OCI-LY7 (cell line): ENCODE measurements around the gene NOTCH4. TPM values are rescaled to one million over a fixed set of nuclear protein-coding genes. Genes with fewer than 3 reads are reported as not detected.

ENCODE experiments used
- BruUV-seq: library from RNA; stranded (reverse); fragments of 400-500 nt; replicated peaks from 2 replicates; lab custom pipeline; 2021; lab: Mats Ljungman, UMichigan
- CTCF ChIA-PET: fragments of 300-600 bp; sonication (Branson Sonifier 250); formaldehyde crosslinking; loops from one replicate; lab custom pipeline; 2022; ENCODE audit warnings: antibody characterized with exemption; ENCODE audit not compliant: unreplicated experiment; lab: Charles Lee
- POLR2A ChIA-PET: fragments of 300-600 bp; sonication (Branson Sonifier 250); formaldehyde crosslinking; loops from one replicate; lab custom pipeline; 2022; ENCODE audit warnings: antibody characterized with exemption; lab: Charles Lee
- DNase-seq: peaks from one replicate; pipeline ENCODE4 v3.0.0-alpha.2; 2015; ENCODE audit warnings: low spot score
- H2AFZ ChIP-seq: fragments of 200-600 bp; sonication (generic), shearing (Covaris generic); 2 replicates; pipeline ENCODE4 v1.6.1; 2014; ENCODE audit warnings: mild to moderate bottlenecking, antibody characterized with exemption, low read length, moderate library complexity
- H3K27ac ChIP-seq: fragments of 200-600 bp; sonication (generic); 2 replicates; pipeline ENCODE4 v1.5.1; 2014; ENCODE audit warnings: mixed run types, low read depth, mild to moderate bottlenecking, moderate library complexity, low read length, inconsistent platforms; ENCODE audit not compliant: poor library complexity, severe bottlenecking
- H3K36me3 ChIP-seq: fragments of 200-600 bp; sonication (generic); 2 replicates; pipeline ENCODE4 v1.6.1; 2014; ENCODE audit warnings: mild to moderate bottlenecking, antibody characterized with exemption, low read length, moderate library complexity, mixed read lengths; ENCODE audit not compliant: insufficient read depth
- H3K4me1 ChIP-seq: fragments of 200-600 bp; sonication (generic); 2 replicates; pipeline ENCODE4 v1.5.1; 2014; ENCODE audit warnings: mild to moderate bottlenecking, low read length; ENCODE audit not compliant: insufficient read depth, poor library complexity, severe bottlenecking
- H3K4me2 ChIP-seq: fragments of 200-600 bp; sonication (generic); 2 replicates; pipeline ENCODE4 v1.6.1; 2014; ENCODE audit warnings: mild to moderate bottlenecking, low read length
- H3K4me3 ChIP-seq: fragments of 200-600 bp; sonication (generic); 2 replicates; pipeline ENCODE4 v1.5.1; 2014; ENCODE audit warnings: mild to moderate bottlenecking, low read depth, low read length; ENCODE audit not compliant: poor library complexity, severe bottlenecking
- H3K79me2 ChIP-seq: fragments of 200-600 bp; sonication (generic); 2 replicates; pipeline ENCODE4 v1.6.1; 2016; ENCODE audit warnings: low read depth, mild to moderate bottlenecking, low read length, moderate library complexity, mixed read lengths; ENCODE audit not compliant: insufficient read depth
- H3K9me2 ChIP-seq: fragments of 200-600 bp; sonication (generic); 2 replicates; pipeline ENCODE4 v1.6.1; 2016; ENCODE audit warnings: mild to moderate bottlenecking, low read length, mixed read lengths; ENCODE audit not compliant: insufficient read depth
- H3K9me3 ChIP-seq: fragments of 200-600 bp; sonication (generic); 2 replicates; pipeline ENCODE4 v1.6.1; 2014; ENCODE audit warnings: mild to moderate bottlenecking, mixed run types, low read length, mixed read lengths
- H4K20me1 ChIP-seq: fragments of 200-600 bp; sonication (generic); 2 replicates; pipeline ENCODE4 v1.6.1; 2014; ENCODE audit warnings: mild to moderate bottlenecking, antibody characterized with exemption, low read length, moderate library complexity, mixed read lengths; ENCODE audit not compliant: insufficient read depth
- EZH2phosphoT487 ChIP-seq: fragments of 200-600 bp; sonication (generic); IDR thresholded peaks from 2 replicates; pipeline ENCODE4 v1.6.1; 2018; ENCODE audit warnings: low read depth, borderline replicate concordance, mild to moderate bottlenecking, mixed run types, antibody characterized with exemption, low read length, moderate library complexity, mixed read lengths
- intact Hi-C: fragments of 100-400 bp; cut with micrococcal nuclease; formaldehyde crosslinking; loops from one replicate; pipeline ENCODE4 v1.10.0; 2022; ENCODE audit not compliant: unreplicated experiment
- total RNA-seq, 2 experiments: library from RNA; depleted of rRNA in 1 of 2; stranded (reverse); fragments of >200 nt in 1 of 2; shearing (Covaris generic) in 1 of 2; gene quantifications; 2 replicates each; pipeline ENCODE4 v1.2.3, GENCODE V29; 2014 to 2022
- TF ChIP-seq, protein P1 (sequence below): fragments of 200-600 bp; sonication (generic); conservative IDR thresholded peaks from 2 replicates; pipeline ENCODE4 v1.5.1; 2014; ENCODE audit warnings: mild to moderate bottlenecking, antibody characterized with exemption, low read length, moderate library complexity, mixed read lengths

Gene NOTCH4
- total RNA-seq, 2 experiments from 2014 or later, result 1.4 to 2.4 TPM

- TF ChIP-seq, protein P1, sequence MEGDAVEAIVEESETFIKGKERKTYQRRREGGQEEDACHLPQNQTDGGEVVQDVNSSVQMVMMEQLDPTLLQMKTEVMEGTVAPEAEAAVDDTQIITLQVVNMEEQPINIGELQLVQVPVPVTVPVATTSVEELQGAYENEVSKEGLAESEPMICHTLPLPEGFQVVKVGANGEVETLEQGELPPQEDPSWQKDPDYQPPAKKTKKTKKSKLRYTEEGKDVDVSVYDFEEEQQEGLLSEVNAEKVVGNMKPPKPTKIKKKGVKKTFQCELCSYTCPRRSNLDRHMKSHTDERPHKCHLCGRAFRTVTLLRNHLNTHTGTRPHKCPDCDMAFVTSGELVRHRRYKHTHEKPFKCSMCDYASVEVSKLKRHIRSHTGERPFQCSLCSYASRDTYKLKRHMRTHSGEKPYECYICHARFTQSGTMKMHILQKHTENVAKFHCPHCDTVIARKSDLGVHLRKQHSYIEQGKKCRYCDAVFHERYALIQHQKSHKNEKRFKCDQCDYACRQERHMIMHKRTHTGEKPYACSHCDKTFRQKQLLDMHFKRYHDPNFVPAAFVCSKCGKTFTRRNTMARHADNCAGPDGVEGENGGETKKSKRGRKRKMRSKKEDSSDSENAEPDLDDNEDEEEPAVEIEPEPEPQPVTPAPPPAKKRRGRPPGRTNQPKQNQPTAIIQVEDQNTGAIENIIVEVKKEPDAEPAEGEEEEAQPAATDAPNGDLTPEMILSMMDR, result no peak
- no peak for TF ChIP-seq EZH2phosphoT487
- no peaks in the 10 kb centered on the region for H3K36me3 ChIP-seq
- no peak overlapping the region for H3K4me3 ChIP-seq
- intact Hi-C loops, result no loop called here
- BruUV-seq, result no TSS peak
- no peaks in the 10 kb centered on the region for H4K20me1 ChIP-seq
- no peaks in the 10 kb centered on the region for H3K9me3 ChIP-seq
- peak overlapping the region; percentile 56 for H3K4me2 ChIP-seq
- CTCF ChIA-PET, result no interaction called here
- POLR2A ChIA-PET, result interaction anchor here (0.6 kb wide), 1 partner anchor 15 kb away, joined by 3 read pairs; no protein-coding TSS in a partner anchor
- no peak overlapping the region for H3K27ac ChIP-seq
- no peaks in the 10 kb centered on the region for H3K79me2 ChIP-seq
- no peaks in the 10 kb centered on the region for H3K9me2 ChIP-seq
- H3K4me1 ChIP-seq, result peaks cover 58% of the 10 kb centered on the region
- peak; percentile 12 for DNase-seq
- H2AFZ ChIP-seq, result peak overlapping the region; percentile 21; the same call in 1 of the 2 replicates
Observed at GRCh38 chr6:32222333-32223230, 1.3 kb downstream of the NOTCH4 start.

- DNase-seq, result no peak
- TF ChIP-seq, protein P1, result no peak
- TF ChIP-seq EZH2phosphoT487, result no peak
- H3K27ac ChIP-seq, result no peak overlapping the region
- H3K79me2 ChIP-seq, result no peaks in the 10 kb centered on the region
- no peaks in the 10 kb centered on the region for H3K9me2 ChIP-seq
- no peak overlapping the region for H3K4me2 ChIP-seq
- peaks cover 48% of the 10 kb centered on the region for H3K4me1 ChIP-seq
- no TSS peak for BruUV-seq
- H4K20me1 ChIP-seq, result no peaks in the 10 kb centered on the region
- no peak overlapping the region for H3K4me3 ChIP-seq
- intact Hi-C loops, result no loop called here
- no peak overlapping the region for H2AFZ ChIP-seq
- CTCF ChIA-PET, result no interaction called here
- POLR2A ChIA-PET, result no interaction called here
- no peaks in the 10 kb centered on the region for H3K9me3 ChIP-seq
- H3K36me3 ChIP-seq, result no peaks in the 10 kb centered on the region
Observed at GRCh38 chr6:32220021-32220420, 3.8 kb downstream of the NOTCH4 start.

DNA sequence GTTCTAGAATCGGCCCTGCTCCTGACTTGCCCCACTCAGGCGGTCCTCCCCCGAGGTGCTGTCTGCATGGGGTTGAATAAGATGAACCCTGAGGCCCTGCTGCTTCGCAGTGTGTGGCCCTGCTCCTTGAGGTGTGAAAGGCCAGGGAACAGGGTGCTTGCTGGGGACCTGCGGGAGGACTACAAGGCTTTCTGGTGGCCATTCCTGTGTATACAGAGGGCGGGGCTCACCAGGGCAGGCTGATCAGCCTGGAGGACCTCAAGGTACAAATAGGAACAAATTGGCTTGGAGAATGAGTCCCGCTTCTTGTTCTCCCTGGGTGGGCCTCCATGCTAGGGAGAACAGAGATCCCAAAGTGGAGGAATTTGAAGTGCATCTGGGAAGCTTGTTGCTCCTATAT lies 5.7 kb downstream of the NOTCH4 start:
- POLR2A ChIA-PET, result no interaction called here
- H4K20me1 ChIP-seq, result no peaks in the 10 kb centered on the region
- H3K79me2 ChIP-seq, result no peaks in the 10 kb centered on the region
- H3K9me3 ChIP-seq, result no peaks in the 10 kb centered on the region
- no peak overlapping the region for H3K27ac ChIP-seq
- TF ChIP-seq, protein P1, result no peak
- no peak for TF ChIP-seq EZH2phosphoT487
- no peaks in the 10 kb centered on the region for H3K9me2 ChIP-seq
- BruUV-seq, result no TSS peak
- H2AFZ ChIP-seq, result no peak overlapping the region
- H3K4me3 ChIP-seq, result no peak overlapping the region
- no peaks in the 10 kb centered on the region for H3K36me3 ChIP-seq
- H3K4me1 ChIP-seq, result peaks cover 30% of the 10 kb centered on the region
- no peak overlapping the region for H3K4me2 ChIP-seq
- no peak for DNase-seq
- intact Hi-C loops, result no loop called here
- CTCF ChIA-PET, result no interaction called here
